Ammon's horn (tissue), 1 donor: Measurements from ENCODE around the gene ELP1.
"Not testable (repeated sequence)": the region's sequence is repeated elsewhere in the genome, so short reads cannot be mapped to it uniquely, and the experiment has no call there.

Experiments
- DNase-seq: peaks from one replicate; pipeline ENCODE4 v3.0.0-alpha.2; 2016; ENCODE audit warnings: low spot score

The ELP1 gene

GRCh38 chr9:108933231-108933717 lies 650 bp downstream of the ELP1 start:
- DNase-seq = peak; percentile 20

- DNase-seq = no peak
These were observed 5.5 kb downstream of the ELP1 start for GRCh38 chr9:108928386-108928785.

GRCh38 chr9:108924466-108924865 lies 9.5 kb downstream of the ELP1 start:
- DNase-seq = no peak

- DNase-seq = no peak
These were observed 12.7 kb downstream of the ELP1 start for GRCh38 chr9:108921200-108921599.

GRCh38 chr9:108920401-108920800 lies 13.5 kb downstream of the ELP1 start:
- DNase-seq = not testable (repeated sequence)

GRCh38 chr9:108919517-108919916 lies 14.4 kb downstream of the ELP1 start:
- DNase-seq = no peak

- DNase-seq = no peak
These were observed 20.5 kb downstream of the ELP1 start for GRCh38 chr9:108913391-108913790.

- no peak for DNase-seq
These were observed 22.1 kb downstream of the ELP1 start for GRCh38 chr9:108911820-108912219.

- no peak for DNase-seq
These were observed 23.0 kb downstream of the ELP1 start for GRCh38 chr9:108910914-108911313.

GRCh38 chr9:108910402-108910801 lies 23.5 kb downstream of the ELP1 start:
- no peak for DNase-seq

GRCh38 chr9:108905494-108905893 lies 28.4 kb downstream of the ELP1 start:
- DNase-seq = no peak

GRCh38 chr9:108904161-108904560 lies 29.8 kb downstream of the ELP1 start:
- no peak for DNase-seq

- no peak for DNase-seq
These were observed 30.4 kb downstream of the ELP1 start for GRCh38 chr9:108903420-108904103.

GRCh38 chr9:108900176-108900575 lies 33.7 kb downstream of the ELP1 start:
- DNase-seq = no peak

- DNase-seq = not testable (repeated sequence)
These were observed 34.8 kb downstream of the ELP1 start for GRCh38 chr9:108899023-108899695.

- no peak for DNase-seq
These were observed 36.4 kb downstream of the ELP1 start for GRCh38 chr9:108897324-108898096.

GRCh38 chr9:108894225-108894997 lies 39.5 kb downstream of the ELP1 start:
- DNase-seq = no peak

GRCh38 chr9:108889649-108890067 lies 44.3 kb downstream of the ELP1 start:
- no peak for DNase-seq

- not testable (repeated sequence) for DNase-seq
These were observed 47.2 kb downstream of the ELP1 start for GRCh38 chr9:108886594-108887271.

- DNase-seq = no peak
These were observed 48.1 kb downstream of the ELP1 start for GRCh38 chr9:108885643-108886348.

- no peak for DNase-seq
These were observed 49.2 kb downstream of the ELP1 start for GRCh38 chr9:108884701-108885100.
